Omental fat pad (tissue), 4 donors: ENCODE measurements around the gene ITGB2. TPM values are rescaled to one million over a fixed set of nuclear protein-coding genes. Genes with fewer than 3 reads are reported as not detected.

Experiments used
- ATAC-seq: fragments of 150-250 bp; one replicate; pipeline ENCODE4 v1.9.1; 2016; ENCODE audit warnings: mild to moderate bottlenecking, moderate library complexity; ENCODE audit not compliant: low FRiP score
- DNase-seq: peaks from one replicate; pipeline ENCODE4 v3.0.0-alpha.2; 2019; ENCODE audit warnings: low spot score
- CTCF ChIP-seq, 3 donors: fragments of 450-650 bp; IDR thresholded peaks; one replicate each; pipeline ENCODE4 v1.5.1; 2016 to 2017; ENCODE audit warnings: antibody characterized with exemption in 3 of 3, mild to moderate bottlenecking in 3 of 3, moderate library complexity in 2 of 3
- total RNA-seq, 4 donors: library from RNA; depleted of rRNA; stranded (reverse); fragments of >200 nt; gene quantifications; one replicate each; pipeline ENCODE4 v1.1.0, GENCODE V29; 2016

ITGB2 gene
- total RNA-seq, 4 donors from 2014 or later = 98.5 to 581 (median 217) TPM

- TF ChIP-seq CTCF (IDR thresholded peaks at IDR 0.05) = no peak
- ATAC-seq (no peak), DNase-seq (no peak)
Observed at GRCh38 chr21:44891631-44892031, 29.1 kb downstream of the ITGB2 start.

GRCh38 chr21:44890961-44891541 lies 29.6 kb downstream of the ITGB2 start:
- no peak for DNase-seq
- ATAC-seq = no peak
- no peak for TF ChIP-seq CTCF (IDR thresholded peaks at IDR 0.05)

- TF ChIP-seq CTCF (IDR thresholded peaks at IDR 0.05) = no peak
- DNase-seq (no peak), ATAC-seq (no peak)
Observed at GRCh38 chr21:44890338-44890931, 30.3 kb downstream of the ITGB2 start.

GRCh38 chr21:44889625-44890337 lies 30.9 kb downstream of the ITGB2 start:
- TF ChIP-seq CTCF (IDR thresholded peaks at IDR 0.05) = no peak
- no peak for DNase-seq
- no peak for ATAC-seq

- no peak for ATAC-seq
- no peak for DNase-seq
- TF ChIP-seq CTCF (IDR thresholded peaks at IDR 0.05) = no peak
Observed at GRCh38 chr21:44888581-44889550, 31.8 kb downstream of the ITGB2 start.

- ATAC-seq (no peak), DNase-seq (no peak)
- no peak for TF ChIP-seq CTCF (IDR thresholded peaks at IDR 0.05)
Observed at GRCh38 chr21:44887807-44888580, 32.7 kb downstream of the ITGB2 start.
